Measurements from ENCODE around the gene SNX25. TPM values are rescaled to one million over a fixed set of nuclear protein-coding genes. Genes with fewer than 3 reads are reported as not detected.

The SNX25 gene
- total RNA-seq, 1 donor from 2014 or later, result 10.9 TPM

GRCh38 chr4:185374027-185374426 lies 164.6 kb downstream of the SNX25 start:
- Mint-ChIP-seq H3K36me3 (no peaks in the 10 kb centered on the region), H3K27me3 (ENCODE audit: low read depth) (no peaks in the 10 kb centered on the region), H3K27ac (no peak overlapping the region), H3K4me3 (no peak overlapping the region), H3K9me3 (no peaks in the 10 kb centered on the region), H3K4me1 (no peaks in the 10 kb centered on the region)
- DNase-seq (ENCODE audit: low spot score in 2 of 2, unreplicated experiment in 2 of 2), result no peak
- no peak for TF ChIP-seq CTCF (IDR thresholded peaks at IDR 0.05; ENCODE audit: unreplicated experiment)

GRCh38 chr4:185374573-185374972 lies 165.2 kb downstream of the SNX25 start:
- Mint-ChIP-seq H3K36me3 (no peaks in the 10 kb centered on the region), H3K9me3 (no peaks in the 10 kb centered on the region), H3K4me1 (no peaks in the 10 kb centered on the region), H3K4me3 (no peak overlapping the region), H3K27ac (no peak overlapping the region), H3K27me3 (ENCODE audit: low read depth) (no peaks in the 10 kb centered on the region)
- no peak for DNase-seq (ENCODE audit: low spot score in 2 of 2, unreplicated experiment in 2 of 2)
- TF ChIP-seq CTCF (IDR thresholded peaks at IDR 0.05; ENCODE audit: unreplicated experiment), result no peak

- Mint-ChIP-seq H3K4me1 (no peaks in the 10 kb centered on the region), H3K9me3 (peaks cover 26% of the 10 kb centered on the region), H3K27ac (no peak overlapping the region), H3K4me3 (no peak overlapping the region), H3K36me3 (peaks cover 7% of the 10 kb centered on the region), H3K27me3 (ENCODE audit: low read depth) (no peaks in the 10 kb centered on the region)
- TF ChIP-seq CTCF (IDR thresholded peaks at IDR 0.05; ENCODE audit: unreplicated experiment), result no peak
- no peak for DNase-seq (ENCODE audit: low spot score in 2 of 2, unreplicated experiment in 2 of 2)
Measured at GRCh38 chr4:185378264-185378663, 168.9 kb downstream of the SNX25 start.

- DNase-seq (ENCODE audit: low spot score in 2 of 2, unreplicated experiment in 2 of 2), result no peak
- no peak for TF ChIP-seq CTCF (IDR thresholded peaks at IDR 0.05; ENCODE audit: unreplicated experiment)
- Mint-ChIP-seq H3K27ac (no peak overlapping the region), H3K9me3 (peaks cover 26% of the 10 kb centered on the region), H3K4me3 (no peak overlapping the region), H3K27me3 (ENCODE audit: low read depth) (no peaks in the 10 kb centered on the region), H3K4me1 (no peaks in the 10 kb centered on the region), H3K36me3 (peaks cover 7% of the 10 kb centered on the region)
Measured at GRCh38 chr4:185379326-185380295, 170.2 kb downstream of the SNX25 start.

- Mint-ChIP-seq H3K27ac (no peak overlapping the region), H3K9me3 (peaks cover 26% of the 10 kb centered on the region), H3K4me3 (no peak overlapping the region), H3K36me3 (peaks cover 7% of the 10 kb centered on the region), H3K4me1 (peaks cover 6% of the 10 kb centered on the region), H3K27me3 (ENCODE audit: low read depth) (no peaks in the 10 kb centered on the region)
- no peak for TF ChIP-seq CTCF (IDR thresholded peaks at IDR 0.05; ENCODE audit: unreplicated experiment)
- DNase-seq (ENCODE audit: low spot score in 2 of 2, unreplicated experiment in 2 of 2), result no peak
Measured at GRCh38 chr4:185380320-185380719, 170.9 kb downstream of the SNX25 start.

Measured in mesothelial cell of epicardium (in vitro differentiated cells).